ENCODE data around the gene ALOX12. TPM values are rescaled to one million over a fixed set of nuclear protein-coding genes. Genes with fewer than 3 reads are reported as not detected.

ALOX12 gene
- total and polyA plus RNA-seq, 12 donors, result 0.16 to 0.39 (median 0.23) TPM; not detected in 9

DNA sequence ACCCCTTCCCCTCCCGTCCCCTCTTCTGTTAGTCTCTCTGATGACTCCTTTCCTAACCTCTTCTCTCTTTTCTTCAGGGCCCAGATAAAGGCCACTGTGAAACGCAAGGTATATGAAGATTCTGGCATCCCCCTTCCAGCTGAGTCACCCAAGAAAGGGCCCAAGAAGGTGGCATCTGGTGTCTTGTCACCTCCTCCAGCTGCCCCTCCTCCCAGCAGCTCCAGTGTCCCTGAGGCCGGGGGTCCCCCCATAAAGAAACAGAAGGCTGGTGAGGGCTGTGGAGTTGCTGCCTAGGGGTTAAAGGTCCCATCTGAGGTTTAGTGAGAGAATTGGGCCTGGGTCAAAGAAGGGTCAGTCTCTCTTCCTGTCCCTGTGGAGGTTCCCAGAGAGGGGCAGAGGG, 20.6 kb downstream of the ALOX12 start:
- TF ChIP-seq POLR2A (IDR thresholded peaks at IDR 0.05), result no peak
- TF ChIP-seq, protein P1, sequence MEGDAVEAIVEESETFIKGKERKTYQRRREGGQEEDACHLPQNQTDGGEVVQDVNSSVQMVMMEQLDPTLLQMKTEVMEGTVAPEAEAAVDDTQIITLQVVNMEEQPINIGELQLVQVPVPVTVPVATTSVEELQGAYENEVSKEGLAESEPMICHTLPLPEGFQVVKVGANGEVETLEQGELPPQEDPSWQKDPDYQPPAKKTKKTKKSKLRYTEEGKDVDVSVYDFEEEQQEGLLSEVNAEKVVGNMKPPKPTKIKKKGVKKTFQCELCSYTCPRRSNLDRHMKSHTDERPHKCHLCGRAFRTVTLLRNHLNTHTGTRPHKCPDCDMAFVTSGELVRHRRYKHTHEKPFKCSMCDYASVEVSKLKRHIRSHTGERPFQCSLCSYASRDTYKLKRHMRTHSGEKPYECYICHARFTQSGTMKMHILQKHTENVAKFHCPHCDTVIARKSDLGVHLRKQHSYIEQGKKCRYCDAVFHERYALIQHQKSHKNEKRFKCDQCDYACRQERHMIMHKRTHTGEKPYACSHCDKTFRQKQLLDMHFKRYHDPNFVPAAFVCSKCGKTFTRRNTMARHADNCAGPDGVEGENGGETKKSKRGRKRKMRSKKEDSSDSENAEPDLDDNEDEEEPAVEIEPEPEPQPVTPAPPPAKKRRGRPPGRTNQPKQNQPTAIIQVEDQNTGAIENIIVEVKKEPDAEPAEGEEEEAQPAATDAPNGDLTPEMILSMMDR (IDR thresholded peaks at IDR 0.05), result no peak
- no peak overlapping the region for H3K4me3 ChIP-seq
- no peaks in the 10 kb centered on the region for H3K27me3 ChIP-seq
- intact Hi-C loops (cut with DNase I), result no loop called here
- H3K27ac ChIP-seq, result peak overlapping the region in 3 of 5 donors; percentile 91 to 99 (median 98)
- WGBS, 4 donors, result 73 to 85% (median 84%) methylated on average over 3 of the region's 3 CpGs
- H3K9me3 ChIP-seq (replicated peaks in 1 of 3), result no peaks in the 10 kb centered on the region
- DNase-seq, result peak in 1 of 7 donors; percentile 19
- peaks cover 28 to 50% of the 10 kb centered on the region in 2 donors for H3K4me1 ChIP-seq (replicated peaks in 1 of 2)
- H3K36me3 ChIP-seq (replicated peaks in 1 of 2), result no peaks in the 10 kb centered on the region

DNA sequence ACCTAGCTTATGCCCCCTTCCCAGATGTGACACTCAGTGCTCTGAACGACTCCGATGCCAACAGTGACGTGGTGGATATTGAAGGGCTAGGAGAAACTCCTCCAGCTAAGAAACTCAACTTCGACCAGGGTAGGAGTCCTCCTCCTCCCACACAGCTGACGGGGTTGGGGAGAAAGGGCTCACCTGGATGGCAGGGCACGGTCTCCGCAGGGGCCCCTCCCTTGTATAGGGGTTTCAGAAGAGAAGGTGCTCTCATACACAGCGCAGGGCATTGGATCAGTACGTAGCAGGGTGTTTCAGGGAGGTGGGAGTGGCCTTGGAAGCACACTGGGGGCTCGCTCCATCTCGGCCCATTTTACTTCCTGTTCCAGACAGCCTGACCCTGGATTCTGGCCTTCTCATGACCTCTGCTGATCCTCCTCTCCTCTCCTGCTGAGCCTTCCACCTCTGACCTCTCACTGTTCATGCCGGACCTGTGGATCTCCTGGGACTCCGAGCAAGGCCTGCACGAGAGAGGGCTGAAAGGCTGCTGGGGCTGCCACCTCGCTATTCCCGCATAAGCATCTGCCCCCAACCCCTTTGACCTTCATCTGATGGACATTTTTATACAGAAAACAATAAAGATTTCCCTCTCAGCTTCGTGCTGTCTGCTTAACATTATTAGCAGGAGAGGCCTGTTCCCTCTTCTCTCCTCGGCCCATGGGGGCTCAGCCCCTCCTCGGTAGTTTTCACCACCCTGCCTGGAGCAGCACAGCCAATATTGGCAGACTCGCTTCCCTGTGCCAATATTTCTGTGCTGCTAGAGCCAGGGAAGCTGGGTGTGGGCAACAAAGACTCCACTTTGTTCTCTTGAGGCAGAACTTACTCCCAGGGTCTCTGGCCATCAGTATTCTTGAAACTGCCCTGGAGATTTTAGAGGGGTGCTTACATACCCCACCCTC, 21.3 kb downstream of the ALOX12 start:
- H3K9me3 ChIP-seq (replicated peaks in 1 of 3), result no peaks in the 10 kb centered on the region
- no peaks in the 10 kb centered on the region for H3K27me3 ChIP-seq
- WGBS, 4 donors, result 62 to 74% (median 70%) methylated on average over 17 to 20 of the region's 20 CpGs
- no peak for TF ChIP-seq POLR2A (IDR thresholded peaks at IDR 0.05)
- TF ChIP-seq, protein P1 (IDR thresholded peaks at IDR 0.05), result no peak
- H3K36me3 ChIP-seq (replicated peaks in 1 of 2), result no peaks in the 10 kb centered on the region
- H3K27ac ChIP-seq, result peak overlapping the region; percentile 33 to 99 (median 91)
- H3K4me1 ChIP-seq (replicated peaks in 1 of 2), result peaks cover 32 to 45% of the 10 kb centered on the region in 2 donors
- peak in 2 of 7 donors; percentile 30 to 35 for DNase-seq
- intact Hi-C loops (cut with DNase I), result no loop called here
- peak overlapping the region in 1 of 4 donors; percentile 66 for H3K4me3 ChIP-seq

DNA sequence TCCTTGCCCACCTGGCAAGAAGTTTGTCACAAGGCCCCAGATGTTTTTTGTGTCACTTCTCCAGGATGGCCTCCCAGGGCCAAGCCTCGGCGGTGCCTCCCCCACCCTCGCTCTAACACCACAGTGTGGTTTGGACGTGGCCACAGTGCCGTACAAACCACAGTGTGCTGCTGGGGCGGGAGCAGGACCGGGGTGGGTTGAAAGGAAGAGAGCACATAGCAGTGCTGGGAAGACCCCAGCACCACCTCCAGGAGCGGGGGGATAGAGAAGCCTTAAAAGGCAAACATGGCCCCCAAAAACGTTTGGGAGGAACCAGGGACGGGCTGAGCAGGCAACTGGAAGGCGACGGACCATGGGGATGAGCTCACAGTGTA, 22.0 kb downstream of the ALOX12 start:
- intact Hi-C loops (cut with DNase I), result no loop called here
- peaks cover 36 to 45% of the 10 kb centered on the region in 2 donors for H3K4me1 ChIP-seq (replicated peaks in 1 of 2)
- H3K9me3 ChIP-seq (replicated peaks in 1 of 3), result no peaks in the 10 kb centered on the region
- no peak for TF ChIP-seq POLR2A (IDR thresholded peaks at IDR 0.05)
- TF ChIP-seq, protein P1 (IDR thresholded peaks at IDR 0.05), result no peak
- no peaks in the 10 kb centered on the region for H3K36me3 ChIP-seq (replicated peaks in 1 of 2)
- WGBS, 4 donors, result 61 to 73% (median 69%) methylated on average over 12 of the region's 12 CpGs
- H3K27me3 ChIP-seq, result no peaks in the 10 kb centered on the region
- peak in 1 of 7 donors; percentile 25 for DNase-seq
- H3K4me3 ChIP-seq, result peak overlapping the region in 1 of 4 donors; percentile 66
- H3K27ac ChIP-seq, result peak overlapping the region; percentile 33 to 99 (median 91)

DNA sequence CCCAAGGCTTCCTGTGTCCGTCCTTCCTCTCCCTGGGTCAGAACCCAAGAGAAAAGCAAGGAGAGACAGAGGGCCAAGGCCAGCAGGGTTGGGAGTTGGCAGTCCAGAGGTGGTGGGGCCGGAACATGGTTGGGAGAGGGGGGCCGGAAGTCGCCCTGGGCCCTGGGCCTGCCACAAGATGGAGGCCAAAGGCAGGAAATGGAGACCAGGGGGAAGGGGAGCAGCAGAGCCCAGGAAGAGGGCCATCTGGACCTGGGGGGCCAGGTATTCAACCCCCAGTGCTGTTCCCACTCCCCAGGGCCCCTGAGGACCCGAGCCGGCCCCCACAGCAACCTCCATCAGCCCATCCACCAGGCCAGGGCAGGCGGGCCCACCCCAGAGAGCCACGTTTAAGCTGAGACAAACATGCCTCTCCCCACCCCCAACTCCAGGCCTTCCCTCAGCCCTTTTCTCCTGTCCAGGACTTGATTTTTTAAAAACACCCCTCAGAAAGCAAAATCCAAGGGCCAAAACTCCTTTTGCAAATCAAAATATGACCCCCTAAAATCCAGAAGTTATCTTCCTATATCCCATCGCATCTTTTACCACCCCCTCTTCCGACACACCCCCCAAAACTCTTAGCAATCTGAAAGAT, 22.6 kb downstream of the ALOX12 start:
- Histone ChIP-seq H3K36me3 (replicated peaks in 1 of 2) (no peaks in the 10 kb centered on the region), H3K27ac (peak overlapping the region; percentile 19 to 99 (median 91)), H3K27me3 (no peaks in the 10 kb centered on the region), H3K4me3 (peak overlapping the region in 2 of 4 donors; percentile 66 to 69), H3K9me3 (replicated peaks in 1 of 3) (no peaks in the 10 kb centered on the region), H3K4me1 (replicated peaks in 1 of 2) (peaks cover 35 to 43% of the 10 kb centered on the region in 2 donors)
- peak; percentile 72 to 90 (median 89) for DNase-seq
- WGBS, 4 donors, result 47 to 57% (median 51%) methylated on average over 9 to 10 of the region's 10 CpGs
- TF ChIP-seq, protein P1 (IDR thresholded peaks at IDR 0.05), result no peak
- TF ChIP-seq POLR2A (IDR thresholded peaks at IDR 0.05), result peak; percentile 19 to 71
- intact Hi-C loops (cut with DNase I), result no loop called here
